GM19324 (cell line): ENCODE data around the gene TRIM2.
"Not testable (repeated sequence)": the region's sequence is repeated elsewhere in the genome, so short reads cannot be mapped to it uniquely, and the experiment has no call there.

Source experiments
- ATAC-seq: cut with Tn5 transposase; IDR thresholded peaks from one replicate; pipeline ENCODE4 v1.9.1; 2021; ENCODE audit warnings: mild to moderate bottlenecking, moderate library complexity; ENCODE audit not compliant: unreplicated experiment, low FRiP score

Gene TRIM2

DNA sequence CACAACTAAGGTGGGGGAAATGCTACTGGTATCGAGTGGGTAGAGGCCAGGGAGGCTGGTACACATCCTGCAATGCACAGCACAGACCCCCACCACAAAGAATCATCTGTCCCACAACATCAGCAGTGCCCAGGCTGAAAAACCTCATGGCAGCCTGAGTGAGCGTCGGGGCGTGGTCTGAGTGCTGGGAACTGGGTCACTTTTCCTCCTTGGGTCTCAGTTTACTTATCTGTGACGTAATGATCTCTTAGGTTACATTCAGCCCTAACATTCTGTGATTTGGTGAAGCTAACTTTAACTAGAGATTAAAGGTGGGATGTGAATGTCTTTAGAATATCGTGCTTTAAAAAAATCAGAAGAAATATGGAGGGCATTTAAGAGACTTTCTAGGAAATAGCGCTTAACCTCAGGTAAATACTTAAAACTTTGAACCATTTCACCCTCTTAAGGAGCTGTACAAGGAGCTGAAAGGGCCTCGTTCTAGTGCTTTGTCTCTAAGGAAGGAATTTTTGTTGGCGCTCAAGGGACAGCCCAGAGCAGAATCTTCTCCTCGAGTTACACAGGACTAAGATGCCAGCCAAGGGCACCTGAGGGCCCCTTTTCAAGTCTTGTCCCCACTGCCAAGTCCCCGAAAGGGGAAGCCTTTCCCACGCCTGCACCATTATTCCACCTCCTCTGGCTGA is 18.1 kb upstream of the TRIM2 start:
- no peak for ATAC-seq

DNA sequence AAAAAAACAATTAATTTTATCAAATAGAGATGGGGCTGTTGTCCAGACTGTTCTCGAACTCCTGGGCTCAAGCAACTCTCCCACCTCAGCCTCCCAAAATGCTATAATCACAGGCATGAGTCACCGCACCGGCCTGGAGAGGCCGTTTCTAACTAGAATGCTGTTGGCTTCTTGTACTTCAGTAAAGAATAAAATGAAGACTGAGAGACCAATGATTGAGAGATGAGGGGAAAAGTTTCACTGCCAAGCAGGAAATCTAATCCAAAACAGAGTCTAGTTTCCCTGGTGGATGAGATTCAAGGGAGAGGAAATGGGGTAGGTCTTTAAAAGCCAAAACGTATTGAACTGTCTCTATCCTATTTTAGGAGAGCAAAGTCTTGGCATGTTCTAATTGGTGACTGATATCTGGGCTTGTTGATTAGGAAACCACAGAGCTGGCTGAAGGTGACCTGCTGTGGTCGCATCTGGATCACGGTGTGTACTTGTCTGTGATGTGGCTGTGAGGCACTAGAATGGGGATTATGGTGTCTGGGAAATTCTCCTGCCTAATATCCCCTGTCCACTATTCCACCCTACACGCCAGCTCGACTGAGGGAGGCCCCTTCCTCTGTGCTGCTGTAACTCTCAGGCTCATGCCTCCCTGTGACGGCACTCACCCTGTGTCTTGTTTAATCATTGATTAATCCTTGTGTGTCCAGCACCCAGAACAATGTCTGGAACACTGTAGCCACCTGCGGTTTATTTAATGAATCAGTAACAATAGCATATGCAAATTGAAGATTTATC is 15.0 kb upstream of the TRIM2 start:
- ATAC-seq = no peak

DNA sequence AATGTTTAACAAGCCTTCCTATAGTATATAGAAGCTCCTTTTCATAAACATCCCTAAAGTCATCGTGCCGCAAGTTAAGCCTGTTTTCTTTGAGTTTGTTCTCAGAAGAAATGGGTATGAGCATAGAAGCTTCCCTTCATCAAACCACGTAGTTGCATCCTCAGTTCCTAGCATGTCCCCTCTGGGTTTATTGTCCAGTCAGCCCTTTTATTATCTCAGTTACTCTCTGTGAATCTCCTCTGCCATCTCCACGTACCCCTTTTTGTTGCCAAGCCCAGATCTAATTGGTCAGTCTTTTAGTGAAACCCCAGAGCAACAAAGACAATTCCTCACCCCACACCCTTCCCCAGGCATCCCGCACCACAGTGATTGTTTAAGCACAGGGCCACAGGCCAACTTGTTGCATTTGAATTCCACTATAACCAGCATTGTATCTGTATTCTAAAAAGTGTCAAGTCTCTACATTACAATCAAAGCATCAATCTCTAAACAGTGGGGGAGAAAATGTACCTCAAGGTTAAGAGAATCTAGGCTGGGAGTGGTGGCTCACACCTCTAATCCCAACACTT is 12.4 kb upstream of the TRIM2 start:
- no peak for ATAC-seq

DNA sequence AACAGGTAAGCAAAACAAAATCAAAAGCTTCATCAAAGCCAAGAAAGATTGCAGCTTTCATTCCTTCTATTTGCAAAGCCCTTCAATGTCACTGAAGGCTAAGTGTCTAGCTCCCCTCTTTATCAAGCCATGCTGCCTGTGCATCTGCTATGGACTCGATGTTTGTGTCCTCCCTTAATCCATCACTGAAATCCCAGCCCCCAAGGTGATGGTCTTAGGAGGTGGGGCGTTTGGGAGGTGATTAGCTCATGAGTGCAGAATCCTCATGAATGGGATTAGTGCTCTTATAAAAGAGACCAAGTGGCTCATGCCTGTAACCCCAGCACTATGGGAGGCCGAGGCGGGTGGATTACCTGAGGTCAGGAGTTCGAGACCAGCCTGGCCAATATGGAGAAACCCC is 6.9 kb upstream of the TRIM2 start:
- ATAC-seq = no peak

DNA sequence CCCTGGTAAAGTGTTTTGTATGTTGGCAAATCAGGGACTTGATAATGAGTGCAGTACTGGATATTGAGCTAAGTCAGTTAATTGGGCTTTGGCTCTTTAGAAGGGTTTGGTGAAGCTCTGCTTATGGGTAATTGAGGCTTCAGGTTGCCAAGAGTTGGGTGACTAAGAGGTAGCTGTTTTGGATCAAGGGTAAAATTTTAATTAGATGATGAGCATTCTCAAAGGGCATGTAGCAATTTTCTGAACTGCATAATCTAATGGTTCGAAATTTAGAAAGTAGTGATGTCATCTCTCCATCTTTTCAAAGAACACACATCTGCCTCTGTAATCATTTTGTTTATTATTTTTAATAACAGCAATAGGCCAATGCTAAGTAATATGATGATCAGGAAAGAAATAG is 5.5 kb upstream of the TRIM2 start:
- ATAC-seq = no peak

DNA sequence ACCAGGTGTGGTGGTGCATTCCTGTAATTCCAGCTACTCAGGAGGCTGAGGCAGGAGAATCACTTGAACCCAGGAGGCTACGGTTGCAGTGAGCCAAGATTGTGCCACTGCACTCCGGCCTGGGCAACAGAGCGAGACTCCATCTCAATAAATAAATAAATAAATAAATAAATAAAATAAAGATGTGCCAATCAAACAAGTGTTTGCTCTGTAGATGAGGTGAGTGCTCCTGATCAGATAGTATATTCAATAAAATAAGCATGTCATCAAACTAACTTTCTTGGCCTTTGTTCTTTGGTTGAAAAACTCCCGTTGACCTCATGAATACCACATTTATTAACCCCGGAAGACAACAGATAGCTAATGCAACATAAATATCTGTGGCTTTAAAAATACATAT is 497 bp upstream of the TRIM2 start:
- not testable (repeated sequence) for ATAC-seq

DNA sequence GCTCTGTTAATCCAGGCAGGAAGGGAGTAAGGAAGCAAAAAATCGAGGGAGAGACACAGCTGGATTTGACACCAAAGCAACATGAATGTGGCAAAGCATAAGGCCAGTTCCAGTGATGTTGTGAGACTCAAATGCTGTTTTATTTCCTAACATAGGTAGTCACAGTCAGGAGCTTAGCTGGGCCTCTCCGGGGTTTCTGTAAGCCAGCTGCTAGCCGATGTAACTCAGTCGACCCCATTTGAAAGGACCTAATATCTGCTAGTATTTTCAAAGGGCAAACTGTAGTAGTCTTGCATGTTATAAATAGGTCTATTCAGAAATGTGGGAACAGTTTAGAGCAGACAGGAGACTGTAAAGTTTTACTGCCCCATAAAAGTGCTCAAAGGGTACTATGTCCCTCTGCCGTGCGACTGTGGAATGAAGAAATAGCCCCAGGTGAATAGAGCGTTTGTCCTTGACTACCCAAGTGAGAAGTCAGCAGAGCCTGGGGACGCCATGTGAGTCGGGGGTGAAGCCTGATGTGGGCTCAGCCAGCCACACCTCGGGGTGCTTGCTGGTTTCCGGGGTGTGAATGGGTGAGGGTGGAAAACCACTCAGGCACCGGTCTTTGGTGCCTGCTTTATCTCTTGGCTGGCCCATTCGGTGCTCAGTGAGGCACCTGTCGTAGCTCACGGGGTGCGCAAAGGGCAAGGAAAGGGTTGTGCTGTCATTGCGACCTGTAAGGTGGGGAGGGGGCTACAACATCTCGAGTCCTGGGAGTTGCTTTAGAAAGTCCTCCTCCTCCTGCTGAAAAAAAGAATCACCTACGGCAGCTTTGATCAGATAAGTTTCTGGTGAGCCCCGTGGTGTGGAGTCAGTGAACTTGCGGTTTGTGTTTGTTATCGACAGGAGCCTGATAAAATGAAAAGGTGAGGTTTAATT is 745 bp downstream of the TRIM2 start:
- peak; percentile 44 for ATAC-seq

DNA sequence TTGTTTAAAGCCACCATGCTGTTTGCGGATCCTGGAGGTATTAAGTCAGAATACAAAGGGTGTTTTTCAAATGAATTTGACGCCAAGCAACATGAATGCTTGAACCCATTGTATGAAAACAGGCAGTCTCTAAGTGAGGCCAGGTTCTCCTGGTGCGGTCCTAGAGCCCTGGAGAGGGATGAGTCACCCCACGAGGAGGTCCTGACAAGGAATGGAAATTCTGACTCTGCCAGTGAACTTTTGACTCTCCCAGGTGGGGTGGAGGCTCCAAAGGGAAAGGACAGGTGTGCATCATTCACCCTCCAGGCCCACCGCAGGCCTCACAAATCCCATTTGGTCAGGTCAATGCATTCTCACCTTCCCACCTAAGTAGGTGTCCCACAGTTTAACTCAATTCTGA is 1.5 kb downstream of the TRIM2 start:
- no peak for ATAC-seq

DNA sequence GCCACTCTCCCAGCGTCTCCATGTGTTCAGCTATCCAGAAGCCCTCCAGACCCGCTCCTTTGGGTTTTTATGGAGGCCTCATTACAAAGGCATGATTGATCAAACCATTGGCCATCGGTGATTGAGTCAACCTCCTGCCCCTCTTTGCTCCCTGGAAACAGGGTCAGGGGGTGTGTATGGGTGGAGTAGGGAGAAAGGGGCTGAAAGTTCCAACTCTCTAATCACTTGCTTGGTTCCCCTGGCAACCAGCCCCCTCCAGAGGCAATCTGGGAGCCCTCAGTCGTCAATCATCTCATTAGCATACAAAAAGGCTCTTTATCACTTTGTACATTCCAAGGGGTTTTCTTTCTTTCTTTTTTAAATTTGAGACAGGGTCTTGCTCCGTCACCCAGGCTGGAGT is 2.3 kb downstream of the TRIM2 start:
- ATAC-seq = no peak

DNA sequence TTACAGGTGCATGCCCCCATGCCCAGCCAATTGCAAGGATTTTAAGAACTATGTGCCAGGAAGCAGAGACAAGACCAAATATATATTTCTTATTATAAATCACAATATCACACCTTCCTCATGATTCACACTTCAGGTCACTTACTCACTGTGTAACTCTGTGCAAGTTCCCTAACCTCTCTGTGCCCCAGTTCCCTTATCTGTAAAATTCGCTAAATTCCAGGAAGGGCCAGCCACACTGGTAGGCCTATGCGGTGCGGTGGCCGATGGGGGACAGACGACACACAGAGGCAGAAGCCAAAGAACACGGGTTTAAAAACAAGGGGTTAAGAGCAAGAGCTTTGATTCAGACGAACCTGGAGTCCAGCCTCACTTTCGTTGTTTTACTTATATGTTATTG is 2.8 kb downstream of the TRIM2 start:
- no peak for ATAC-seq

DNA sequence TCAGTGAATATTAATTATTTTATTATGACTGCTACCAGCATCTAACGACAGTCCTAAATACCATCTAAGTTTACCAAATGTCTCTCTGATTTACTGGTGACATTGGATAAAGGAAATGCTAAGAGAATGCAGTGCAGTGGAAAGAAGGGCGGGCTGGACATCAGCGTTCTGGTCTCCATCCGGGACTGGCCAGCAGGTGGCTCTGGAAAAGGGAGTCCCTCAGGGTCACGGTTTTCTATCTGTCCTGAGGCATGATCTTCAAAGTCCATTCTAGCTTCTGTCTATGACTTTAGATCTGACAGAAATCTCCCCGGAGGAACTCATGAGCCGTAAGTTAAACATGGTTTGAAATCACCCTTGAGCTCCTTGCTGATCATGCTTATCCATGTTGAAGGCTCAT is 3.3 kb downstream of the TRIM2 start:
- ATAC-seq = no peak

DNA sequence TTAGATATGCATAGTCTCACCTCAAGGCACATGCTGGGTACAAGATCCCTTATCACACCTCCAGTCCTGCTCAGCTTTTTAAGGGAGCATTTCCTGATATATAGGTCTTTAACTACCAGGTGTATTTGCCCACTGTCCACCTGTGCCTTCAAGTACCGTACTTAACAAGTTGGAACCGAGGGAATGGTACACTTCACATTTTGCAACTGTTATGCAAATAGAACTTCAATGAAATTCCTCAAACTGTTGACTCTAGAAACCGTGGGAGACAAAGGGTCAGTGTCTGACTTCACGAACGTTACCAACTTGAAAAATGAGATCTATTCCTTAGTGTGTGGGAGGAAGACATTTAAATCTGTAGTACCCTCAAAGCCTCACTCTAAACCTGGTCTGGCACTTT is 5.2 kb downstream of the TRIM2 start:
- ATAC-seq = no peak

DNA sequence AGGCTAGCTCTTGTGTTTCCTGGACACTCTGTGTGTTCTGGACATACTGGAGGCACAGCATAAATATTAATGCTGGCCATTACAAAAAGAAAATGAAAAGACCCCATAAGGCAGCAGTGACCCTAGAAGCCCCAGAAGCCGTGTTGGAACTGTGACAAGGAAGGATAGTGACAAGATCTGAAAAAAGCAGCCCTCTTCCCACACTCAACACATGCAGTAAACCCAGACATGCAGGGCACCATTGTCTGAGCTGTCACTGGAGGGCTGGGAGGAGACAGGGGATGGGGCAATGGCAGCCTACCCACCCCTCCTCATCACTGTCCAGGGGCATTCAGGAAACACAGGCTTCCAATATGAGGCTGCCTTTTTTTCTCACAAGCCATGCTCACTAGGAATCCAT is 6.5 kb downstream of the TRIM2 start:
- no peak for ATAC-seq

DNA sequence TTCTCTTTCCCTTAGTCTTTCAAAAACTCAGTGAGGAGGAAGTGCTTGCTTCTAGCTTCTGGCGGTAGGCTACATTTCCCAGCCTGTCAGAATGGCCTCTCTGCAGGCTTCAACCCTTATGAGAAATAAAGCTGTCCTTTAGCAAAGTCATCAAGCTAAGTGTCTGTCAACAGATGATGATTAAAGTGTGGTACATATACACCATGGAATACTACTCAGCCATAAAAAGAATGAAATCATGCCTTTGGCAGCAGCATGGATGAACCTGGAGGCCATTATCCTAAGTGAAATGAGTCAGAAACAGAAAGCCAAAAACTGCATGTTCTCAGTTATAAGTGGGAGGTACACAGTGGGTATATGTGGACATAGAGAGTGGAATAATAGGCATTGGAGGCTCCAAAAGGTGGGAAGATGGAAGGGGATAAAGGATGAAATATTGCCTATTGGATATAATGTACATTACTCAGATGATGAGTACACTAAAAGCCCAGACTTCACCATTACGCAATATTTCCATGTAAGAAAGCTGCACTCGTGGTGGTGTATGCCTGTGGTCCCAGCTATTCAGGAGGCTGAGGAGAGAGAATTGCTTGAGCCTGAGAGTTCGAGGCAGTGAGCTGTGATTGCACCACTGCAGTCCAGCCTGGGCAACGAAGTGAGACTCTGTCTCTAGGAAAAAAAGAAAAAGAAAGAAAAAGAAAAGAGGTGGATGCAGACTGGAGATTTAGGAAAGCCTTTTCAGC is 7.9 kb downstream of the TRIM2 start:
- ATAC-seq = no peak

DNA sequence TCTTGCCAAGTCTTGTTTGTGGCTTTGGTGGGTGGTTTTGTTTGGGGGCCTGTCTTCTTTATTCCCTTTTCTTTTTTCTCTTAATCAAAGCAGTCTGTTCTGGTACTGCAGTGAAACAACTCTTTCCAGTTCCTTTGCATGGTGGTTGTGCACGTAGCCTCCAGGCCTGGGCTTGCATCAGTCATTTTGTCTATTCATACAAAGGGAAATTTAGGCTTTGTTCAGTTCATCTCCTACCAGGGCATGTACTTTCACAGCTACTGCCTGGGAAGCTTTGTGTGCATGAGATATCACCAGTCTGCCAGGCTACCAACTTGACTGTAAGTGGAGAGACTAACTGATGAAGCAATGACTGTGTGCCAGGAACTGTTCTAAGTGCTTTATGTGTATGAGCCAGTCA is 8.5 kb downstream of the TRIM2 start:
- no peak for ATAC-seq

DNA sequence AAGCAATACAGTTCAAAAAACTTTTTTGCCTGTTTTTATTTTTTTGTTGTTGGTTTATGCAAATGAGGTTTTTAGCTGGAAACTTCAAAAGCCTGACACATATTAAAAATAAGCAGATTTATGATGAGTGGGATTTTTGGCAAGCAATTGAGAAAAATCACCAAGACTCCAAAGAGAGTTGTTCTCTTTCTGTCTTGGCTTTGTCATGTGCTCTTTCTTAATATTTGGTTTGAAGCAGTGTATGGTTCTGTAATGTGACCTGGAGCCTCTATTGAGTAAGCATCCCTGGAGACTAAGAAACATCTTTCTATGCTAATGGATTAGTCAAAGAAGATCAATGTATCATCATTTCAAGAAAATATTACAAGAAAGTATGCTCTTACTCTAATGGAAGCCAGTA is 11.7 kb downstream of the TRIM2 start:
- no peak for ATAC-seq

DNA sequence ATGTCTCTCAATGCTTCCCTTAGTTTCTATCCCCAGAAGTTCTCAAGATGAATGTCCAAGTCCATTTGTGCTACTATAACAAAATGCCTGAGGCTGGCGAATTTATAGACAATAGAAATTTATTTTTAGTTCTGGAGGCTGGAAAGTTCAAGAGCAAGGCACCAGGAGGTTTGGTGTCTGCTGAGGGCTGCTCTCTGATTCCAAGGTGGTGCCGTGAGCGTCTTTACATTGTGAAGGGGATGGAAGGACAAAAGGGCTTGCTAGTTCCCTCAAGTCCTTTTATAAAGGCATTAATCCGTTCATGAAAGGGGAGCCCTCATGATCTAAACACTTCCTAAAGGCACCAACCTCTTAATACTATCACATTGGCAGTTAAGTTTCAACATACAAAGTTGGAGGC is 12.3 kb downstream of the TRIM2 start:
- no peak for ATAC-seq

DNA sequence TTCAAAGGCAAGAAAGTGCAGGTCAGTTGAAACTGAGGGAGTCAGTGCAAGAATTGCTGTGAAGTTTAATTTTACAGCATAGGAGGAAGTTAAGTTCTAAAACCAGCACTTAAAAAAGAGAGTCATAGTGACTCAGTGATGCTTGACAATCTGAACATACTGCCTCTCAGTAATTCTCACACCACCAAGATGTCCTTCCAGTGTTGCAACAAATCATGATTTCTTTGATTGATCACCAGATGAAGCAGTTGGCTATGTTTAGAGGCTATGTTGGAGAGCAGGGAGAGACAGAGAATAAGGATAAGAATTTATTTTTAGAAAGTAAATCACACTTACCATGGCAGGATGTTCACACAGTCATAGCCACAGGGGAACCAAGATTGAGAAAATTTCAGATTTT is 13.2 kb downstream of the TRIM2 start:
- ATAC-seq = no peak

DNA sequence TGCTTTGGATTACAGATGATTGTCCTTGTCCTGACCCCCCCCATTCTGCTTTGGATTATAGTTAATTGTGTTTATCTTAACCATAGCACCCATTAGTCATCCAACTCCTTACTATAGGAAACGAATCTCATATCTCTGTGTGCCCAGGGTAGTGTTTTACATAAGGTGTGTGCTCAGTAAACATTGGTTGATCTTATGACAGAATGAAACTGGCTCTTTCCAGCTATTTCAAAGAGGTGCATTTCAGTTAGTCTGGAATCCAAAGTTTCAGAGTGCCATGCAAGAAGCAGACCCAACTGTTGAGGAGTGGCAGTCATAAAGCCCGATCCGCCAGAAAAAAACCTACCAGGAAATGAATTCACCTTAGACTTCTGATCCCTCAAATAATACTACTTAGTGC is 14.7 kb downstream of the TRIM2 start:
- no peak for ATAC-seq

DNA sequence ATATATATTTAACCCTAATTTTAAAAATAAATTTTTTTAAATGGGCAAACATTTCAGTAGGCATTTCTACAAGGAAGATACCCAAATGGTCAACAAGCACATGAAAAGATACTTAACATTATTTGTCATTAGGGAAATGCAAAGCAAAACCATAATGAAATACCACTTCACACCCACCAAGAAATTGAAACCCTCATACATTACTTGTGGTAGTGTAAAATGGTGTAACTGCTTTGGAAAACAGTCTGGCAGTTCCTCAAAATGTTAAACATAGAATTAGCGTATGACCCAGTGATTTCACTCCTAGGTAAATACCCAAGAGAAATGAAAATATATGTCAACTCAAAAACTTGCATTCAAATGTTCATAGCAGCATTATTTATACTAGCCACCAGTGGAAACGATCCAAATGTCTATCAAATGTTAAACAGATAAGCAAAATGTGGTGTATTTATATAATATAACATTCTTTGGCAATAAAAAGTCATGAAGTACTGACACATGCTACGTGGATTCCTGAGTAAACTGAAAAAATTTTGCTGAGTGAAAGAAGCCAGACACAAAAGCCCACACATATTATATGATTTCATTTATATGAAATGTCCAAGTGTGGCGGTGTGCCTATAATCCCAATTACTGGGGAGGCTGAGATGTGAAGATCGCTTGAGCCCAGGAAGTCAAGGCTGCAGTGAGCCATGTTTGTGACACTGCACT is 16.6 kb downstream of the TRIM2 start:
- ATAC-seq = no peak
